ENCODE results near the gene ATXN1. TPM values are rescaled to one million over a fixed set of nuclear protein-coding genes. Genes with fewer than 3 reads are reported as not detected.
A peak's percentile ranks its signal among the peaks of the same experiment; 100 is the strongest.

The ATXN1 gene
- total RNA-seq, 1 donor from 2014 or later, result 33.7 TPM

DNA sequence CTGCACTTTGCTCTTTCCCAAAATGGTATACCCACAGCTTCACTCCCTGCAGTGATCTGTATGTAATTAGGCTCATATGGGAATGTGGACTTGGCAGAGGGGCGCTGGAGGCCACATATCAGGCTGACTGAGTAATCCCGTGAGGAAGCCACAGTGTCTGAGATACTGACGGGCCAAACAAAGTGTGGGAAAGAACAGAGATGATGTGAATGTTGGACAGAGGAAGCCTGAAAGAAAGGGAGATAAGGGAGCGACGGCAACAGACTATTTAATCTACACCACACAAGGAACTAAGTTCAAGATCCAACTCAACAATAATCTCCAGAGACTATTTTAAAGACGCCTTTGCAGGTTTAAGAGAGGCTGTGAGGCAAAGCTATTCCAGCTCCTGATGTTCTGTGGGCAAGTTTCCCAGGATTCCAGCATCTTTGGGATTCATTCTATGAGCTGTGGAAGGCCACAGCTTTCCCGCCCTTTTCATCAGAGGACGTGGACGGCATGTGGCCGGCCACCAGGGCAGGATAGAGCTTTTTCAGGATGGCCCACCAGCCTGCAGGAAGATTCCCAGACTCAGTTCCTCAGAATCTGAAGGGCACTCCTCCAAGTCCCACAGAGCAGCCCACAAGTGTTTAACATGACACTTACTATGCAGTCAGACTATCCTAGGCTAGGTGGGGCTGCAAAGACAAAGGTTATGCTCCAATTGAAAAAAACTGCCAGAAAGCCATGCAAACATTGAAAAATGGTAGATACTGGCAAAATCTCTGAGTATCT lies 237.5 kb downstream of the ATXN1 start:
- H3K4me3 Mint-ChIP-seq, result no peak overlapping the region
- TF ChIP-seq, protein P1, sequence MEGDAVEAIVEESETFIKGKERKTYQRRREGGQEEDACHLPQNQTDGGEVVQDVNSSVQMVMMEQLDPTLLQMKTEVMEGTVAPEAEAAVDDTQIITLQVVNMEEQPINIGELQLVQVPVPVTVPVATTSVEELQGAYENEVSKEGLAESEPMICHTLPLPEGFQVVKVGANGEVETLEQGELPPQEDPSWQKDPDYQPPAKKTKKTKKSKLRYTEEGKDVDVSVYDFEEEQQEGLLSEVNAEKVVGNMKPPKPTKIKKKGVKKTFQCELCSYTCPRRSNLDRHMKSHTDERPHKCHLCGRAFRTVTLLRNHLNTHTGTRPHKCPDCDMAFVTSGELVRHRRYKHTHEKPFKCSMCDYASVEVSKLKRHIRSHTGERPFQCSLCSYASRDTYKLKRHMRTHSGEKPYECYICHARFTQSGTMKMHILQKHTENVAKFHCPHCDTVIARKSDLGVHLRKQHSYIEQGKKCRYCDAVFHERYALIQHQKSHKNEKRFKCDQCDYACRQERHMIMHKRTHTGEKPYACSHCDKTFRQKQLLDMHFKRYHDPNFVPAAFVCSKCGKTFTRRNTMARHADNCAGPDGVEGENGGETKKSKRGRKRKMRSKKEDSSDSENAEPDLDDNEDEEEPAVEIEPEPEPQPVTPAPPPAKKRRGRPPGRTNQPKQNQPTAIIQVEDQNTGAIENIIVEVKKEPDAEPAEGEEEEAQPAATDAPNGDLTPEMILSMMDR (conservative IDR thresholded peaks at IDR 0.05), result no peak
- no peaks in the 10 kb centered on the region for H3K27me3 Mint-ChIP-seq
- no peak overlapping the region for H3K27ac Mint-ChIP-seq
- H3K9me3 Mint-ChIP-seq, result no peaks in the 10 kb centered on the region
- DNase-seq (ENCODE audit: extremely low spot score, unreplicated experiment), result no peak
- peaks cover 21% of the 10 kb centered on the region for H3K36me3 Mint-ChIP-seq
- peaks cover 20% of the 10 kb centered on the region for H3K4me1 Mint-ChIP-seq (ENCODE audit: unreplicated experiment)

DNA sequence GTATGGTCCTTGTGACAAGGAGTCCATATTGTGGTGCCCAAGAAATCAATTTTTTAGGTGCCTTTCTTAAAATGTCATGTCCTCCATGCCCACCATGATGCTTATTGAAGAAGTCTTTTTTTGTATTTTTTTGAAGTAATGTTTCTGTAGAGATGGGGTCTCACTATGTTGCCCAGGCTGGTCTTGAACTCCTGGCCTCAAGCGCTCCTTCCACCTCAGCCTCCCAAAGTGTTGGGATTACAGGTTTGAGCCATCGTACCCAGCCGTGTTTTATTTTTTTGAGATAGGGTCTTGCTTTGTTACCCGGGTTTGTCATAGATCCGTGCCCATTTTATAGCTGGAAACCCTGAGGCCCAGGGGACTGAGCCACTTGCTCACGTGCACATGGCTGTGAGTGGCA lies 238.3 kb downstream of the ATXN1 start:
- no peak for DNase-seq (ENCODE audit: extremely low spot score, unreplicated experiment)
- Mint-ChIP-seq H3K4me1 (ENCODE audit: unreplicated experiment) (peaks cover 21% of the 10 kb centered on the region), H3K27me3 (no peaks in the 10 kb centered on the region), H3K36me3 (peaks cover 21% of the 10 kb centered on the region), H3K27ac (no peak overlapping the region), H3K9me3 (no peaks in the 10 kb centered on the region), H3K4me3 (no peak overlapping the region)
- TF ChIP-seq, protein P1 (conservative IDR thresholded peaks at IDR 0.05), result no peak

DNA sequence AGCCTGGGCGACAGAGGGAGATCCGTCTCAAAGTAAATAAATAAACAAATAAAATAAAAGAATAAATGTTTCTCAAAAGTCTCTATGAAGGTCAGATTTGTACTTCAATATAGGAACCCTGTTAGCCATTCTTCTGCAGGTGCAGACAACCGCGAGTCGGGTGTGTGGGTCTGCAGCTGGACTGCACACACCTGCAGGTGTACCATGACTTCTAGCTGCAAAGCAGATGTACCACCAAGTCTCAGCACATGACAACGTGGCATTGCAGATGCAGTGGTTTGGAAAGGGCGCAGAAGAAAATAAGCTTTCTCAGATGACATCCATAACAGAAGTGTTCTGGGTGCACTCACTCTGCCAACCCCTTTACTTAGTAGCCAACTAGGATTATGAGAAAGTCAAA lies 239.7 kb downstream of the ATXN1 start:
- H3K27me3 Mint-ChIP-seq, result no peaks in the 10 kb centered on the region
- peaks cover 24% of the 10 kb centered on the region for H3K4me1 Mint-ChIP-seq (ENCODE audit: unreplicated experiment)
- no peak overlapping the region for H3K27ac Mint-ChIP-seq
- TF ChIP-seq, protein P1 (conservative IDR thresholded peaks at IDR 0.05), result no peak
- no peak for DNase-seq (ENCODE audit: extremely low spot score, unreplicated experiment)
- no peaks in the 10 kb centered on the region for H3K9me3 Mint-ChIP-seq
- H3K4me3 Mint-ChIP-seq, result no peak overlapping the region
- H3K36me3 Mint-ChIP-seq, result peaks cover 21% of the 10 kb centered on the region

DNA sequence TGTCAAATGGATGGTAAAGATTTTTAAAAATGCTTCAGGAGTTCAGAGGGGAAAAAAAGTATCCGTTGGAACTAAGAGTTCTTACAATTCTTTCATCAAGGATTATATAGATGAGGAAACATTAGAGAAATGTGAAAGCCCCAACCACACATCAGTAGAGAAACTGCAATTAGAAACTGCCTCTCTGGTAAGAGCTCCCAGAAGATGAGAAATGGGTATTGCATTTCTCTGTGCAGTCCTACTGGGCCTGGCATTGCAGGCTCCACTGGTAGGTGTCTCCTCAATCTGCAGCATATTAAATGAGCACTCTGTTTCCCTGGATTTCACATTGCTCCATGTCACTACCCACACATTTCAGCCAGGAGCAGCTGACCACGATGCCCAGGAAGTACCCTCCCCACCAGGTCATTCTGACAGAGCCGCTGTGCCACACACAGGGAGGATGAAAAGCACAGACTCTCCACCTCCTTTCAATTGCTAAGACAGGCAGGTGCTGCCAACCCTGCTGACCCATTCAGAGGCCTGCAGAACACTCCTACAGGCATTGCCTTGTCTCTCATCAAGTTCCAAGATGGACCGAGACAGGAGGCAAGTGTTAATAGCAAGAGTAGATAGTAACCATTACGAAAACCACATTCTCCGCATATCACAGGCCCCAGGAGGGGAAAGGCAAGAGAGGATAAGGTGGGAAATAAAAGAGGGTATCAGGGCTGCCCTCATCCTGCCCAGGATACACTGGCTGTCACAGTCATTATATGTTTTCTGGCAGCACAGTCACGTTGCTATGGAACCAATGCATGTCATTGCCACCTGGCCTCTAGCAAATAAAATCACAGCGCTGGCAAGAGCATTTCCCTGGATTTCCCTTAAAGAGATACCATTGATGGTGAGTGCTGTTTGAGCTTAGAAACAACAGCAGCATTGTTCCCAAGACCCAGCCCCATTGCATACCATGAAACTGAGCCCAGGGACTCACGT lies 241.7 kb downstream of the ATXN1 start:
- Mint-ChIP-seq H3K4me3 (no peak overlapping the region), H3K9me3 (no peaks in the 10 kb centered on the region), H3K27me3 (no peaks in the 10 kb centered on the region), H3K36me3 (peaks cover 17% of the 10 kb centered on the region), H3K27ac (peak overlapping the region; percentile 66), H3K4me1 (ENCODE audit: unreplicated experiment) (peaks cover 24% of the 10 kb centered on the region)
- TF ChIP-seq, protein P1 (conservative IDR thresholded peaks at IDR 0.05), result no peak
- no peak for DNase-seq (ENCODE audit: extremely low spot score, unreplicated experiment)

DNA sequence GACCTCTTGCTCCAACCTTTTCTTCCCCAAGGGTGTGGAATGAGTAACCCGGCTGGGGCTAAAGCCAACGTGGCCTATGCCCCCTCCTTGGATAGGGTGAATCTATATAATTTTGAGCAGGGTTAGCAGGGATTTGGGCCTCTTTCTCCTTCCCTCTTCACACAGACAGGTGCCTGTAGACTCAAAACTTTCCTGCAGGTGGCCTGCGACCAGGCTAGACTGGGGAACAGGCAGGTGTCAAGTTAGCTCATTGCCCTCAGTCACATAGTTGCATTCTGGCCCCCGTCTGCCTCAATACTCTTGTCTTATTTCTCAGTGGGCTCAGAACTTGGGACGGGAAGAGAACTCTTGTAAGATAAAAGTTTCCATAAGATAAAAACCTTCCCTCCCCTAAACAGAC lies 243.0 kb downstream of the ATXN1 start:
- Mint-ChIP-seq H3K27me3 (no peaks in the 10 kb centered on the region), H3K36me3 (peaks cover 14% of the 10 kb centered on the region), H3K4me3 (no peak overlapping the region), H3K4me1 (ENCODE audit: unreplicated experiment) (peaks cover 32% of the 10 kb centered on the region), H3K9me3 (no peaks in the 10 kb centered on the region), H3K27ac (no peak overlapping the region)
- no peak for DNase-seq (ENCODE audit: extremely low spot score, unreplicated experiment)
- TF ChIP-seq, protein P1 (conservative IDR thresholded peaks at IDR 0.05), result no peak
